AG09319 (cell line): ENCODE results near the gene ZNF268.

Experiments
- DNase-seq: peaks from one replicate; pipeline ENCODE4 v3.0.0-alpha.2; 2010; ENCODE audit warnings: low read depth; ENCODE audit errors: extremely low read depth
- TF ChIP-seq, protein P1 (sequence below): IDR thresholded peaks from 2 replicates; pipeline ENCODE4 v1.5.1; 2011; ENCODE audit warnings: low read depth, mild to moderate bottlenecking, inconsistent platforms, low read length, moderate library complexity

Gene ZNF268

DNA sequence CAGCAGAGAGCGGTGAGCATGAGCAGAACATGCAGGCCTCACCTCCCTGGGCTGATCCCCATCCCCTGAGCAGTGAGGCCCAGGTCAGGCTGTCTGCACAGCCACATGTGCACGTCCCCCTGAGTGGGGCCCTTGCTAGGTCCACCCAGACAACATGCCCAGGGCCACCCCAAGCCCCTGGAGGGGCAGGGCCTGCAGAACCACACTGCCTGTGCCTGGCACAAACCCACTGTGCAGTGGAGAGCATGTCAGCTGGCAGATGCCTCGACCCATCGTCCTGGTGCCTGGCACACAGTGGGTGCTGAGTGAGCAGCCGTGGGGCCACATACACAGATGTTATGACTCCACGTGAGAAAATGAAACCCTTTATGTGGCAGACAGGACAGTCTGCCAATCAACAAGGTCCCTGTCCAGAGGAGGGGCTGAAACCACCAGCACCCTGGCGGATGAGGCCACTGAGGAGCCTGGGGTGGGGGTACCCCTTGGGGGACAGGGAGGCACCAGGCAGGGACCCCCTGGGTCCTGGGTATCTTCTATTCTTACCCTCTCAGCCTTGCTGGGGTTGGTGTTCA lies 46.1 kb downstream of the ZNF268 start:
- no peak for DNase-seq
- TF ChIP-seq, protein P1, sequence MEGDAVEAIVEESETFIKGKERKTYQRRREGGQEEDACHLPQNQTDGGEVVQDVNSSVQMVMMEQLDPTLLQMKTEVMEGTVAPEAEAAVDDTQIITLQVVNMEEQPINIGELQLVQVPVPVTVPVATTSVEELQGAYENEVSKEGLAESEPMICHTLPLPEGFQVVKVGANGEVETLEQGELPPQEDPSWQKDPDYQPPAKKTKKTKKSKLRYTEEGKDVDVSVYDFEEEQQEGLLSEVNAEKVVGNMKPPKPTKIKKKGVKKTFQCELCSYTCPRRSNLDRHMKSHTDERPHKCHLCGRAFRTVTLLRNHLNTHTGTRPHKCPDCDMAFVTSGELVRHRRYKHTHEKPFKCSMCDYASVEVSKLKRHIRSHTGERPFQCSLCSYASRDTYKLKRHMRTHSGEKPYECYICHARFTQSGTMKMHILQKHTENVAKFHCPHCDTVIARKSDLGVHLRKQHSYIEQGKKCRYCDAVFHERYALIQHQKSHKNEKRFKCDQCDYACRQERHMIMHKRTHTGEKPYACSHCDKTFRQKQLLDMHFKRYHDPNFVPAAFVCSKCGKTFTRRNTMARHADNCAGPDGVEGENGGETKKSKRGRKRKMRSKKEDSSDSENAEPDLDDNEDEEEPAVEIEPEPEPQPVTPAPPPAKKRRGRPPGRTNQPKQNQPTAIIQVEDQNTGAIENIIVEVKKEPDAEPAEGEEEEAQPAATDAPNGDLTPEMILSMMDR = no peak

DNA sequence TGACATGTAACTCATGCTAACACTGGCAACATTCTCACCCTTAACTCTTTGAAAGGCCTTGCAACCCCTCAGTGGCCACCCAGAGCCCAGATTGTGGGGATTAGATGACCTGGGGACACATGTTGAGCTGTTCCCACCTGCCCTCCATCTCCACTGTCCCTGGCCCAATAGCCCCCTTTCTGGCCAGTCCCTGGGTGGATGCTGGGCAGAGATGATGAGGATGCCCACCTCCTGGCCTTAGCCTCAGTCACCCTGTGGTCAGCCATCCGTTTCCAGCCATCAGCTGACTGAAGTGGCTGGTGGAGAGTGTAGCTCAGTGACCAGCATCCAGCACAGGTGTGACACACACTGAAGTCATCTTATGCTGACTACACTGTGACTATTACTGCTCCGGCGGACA lies 49.7 kb downstream of the ZNF268 start:
- TF ChIP-seq, protein P1 = no peak
- no peak for DNase-seq

GRCh38 chr12:133233006-133233405 lies 51.7 kb downstream of the ZNF268 start:
- TF ChIP-seq, protein P1 = no peak
- DNase-seq = no peak

GRCh38 chr12:133233993-133234564 lies 52.8 kb downstream of the ZNF268 start:
- DNase-seq = no peak
- TF ChIP-seq, protein P1 = no peak

DNA sequence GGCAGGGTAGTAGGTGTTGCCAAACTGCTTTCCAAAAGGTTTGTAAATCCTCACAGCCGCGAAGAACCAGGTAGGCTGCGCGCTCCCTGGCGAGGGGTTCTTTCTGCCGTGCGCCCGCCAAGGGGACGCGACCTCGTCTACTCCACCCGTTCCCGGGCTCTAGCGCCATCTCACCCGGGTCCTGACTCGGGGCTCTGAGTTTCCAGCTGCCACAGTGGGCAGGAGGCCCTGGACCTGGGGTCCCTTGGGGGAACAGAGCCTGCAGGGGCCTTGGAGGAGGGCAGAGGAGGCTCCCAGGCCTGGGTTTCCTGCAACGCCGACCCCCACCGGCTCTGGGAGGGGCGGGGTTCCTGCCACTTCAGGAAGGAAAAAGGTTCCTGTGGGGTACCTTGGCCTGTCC lies 53.7 kb downstream of the ZNF268 start:
- no peak for DNase-seq
- TF ChIP-seq, protein P1 = no peak

DNA sequence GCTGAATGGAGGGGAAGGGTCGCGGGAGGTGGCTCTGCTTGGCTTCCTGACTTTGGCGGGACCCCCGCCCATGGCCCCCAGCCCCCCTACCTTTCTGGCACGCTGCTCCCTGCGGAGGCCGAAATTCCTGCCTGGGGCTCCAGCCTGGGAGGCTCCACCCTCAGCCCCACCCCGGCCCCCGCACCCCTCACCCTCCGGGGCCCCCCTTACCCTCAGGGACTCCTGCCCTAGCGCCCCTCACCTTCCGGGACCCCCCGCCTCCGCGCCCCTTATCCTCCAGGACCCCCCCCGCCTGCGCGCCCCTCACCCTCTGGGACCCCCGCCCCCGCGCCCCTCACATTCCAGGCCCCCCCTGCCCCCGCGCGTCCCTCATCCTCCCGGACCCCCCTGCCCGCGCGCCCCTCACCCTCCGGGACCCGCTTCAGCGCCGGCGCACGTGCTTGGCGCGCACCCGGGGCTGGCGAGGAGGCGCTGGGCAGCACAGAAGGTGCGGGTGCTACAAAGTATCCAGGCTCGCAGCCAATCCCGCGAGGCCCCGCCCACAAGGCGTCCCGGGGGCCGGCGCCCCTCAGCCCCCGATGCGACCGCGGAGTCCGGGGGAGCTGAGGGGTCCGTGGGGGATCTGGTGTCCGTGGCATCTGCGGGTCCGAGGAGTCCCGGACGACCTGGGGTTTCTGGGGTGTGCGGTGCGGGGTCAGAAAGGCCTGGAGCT lies 54.3 kb downstream of the ZNF268 start, which contains the start of gene ANHX:
Gene ANHX (minus strand): TSS at position 477 of the 712 bp plus-strand sequence. CDS start 1,521 bp downstream, outside the sequence.
- TF ChIP-seq, protein P1 = no peak
- DNase-seq = no peak

DNA sequence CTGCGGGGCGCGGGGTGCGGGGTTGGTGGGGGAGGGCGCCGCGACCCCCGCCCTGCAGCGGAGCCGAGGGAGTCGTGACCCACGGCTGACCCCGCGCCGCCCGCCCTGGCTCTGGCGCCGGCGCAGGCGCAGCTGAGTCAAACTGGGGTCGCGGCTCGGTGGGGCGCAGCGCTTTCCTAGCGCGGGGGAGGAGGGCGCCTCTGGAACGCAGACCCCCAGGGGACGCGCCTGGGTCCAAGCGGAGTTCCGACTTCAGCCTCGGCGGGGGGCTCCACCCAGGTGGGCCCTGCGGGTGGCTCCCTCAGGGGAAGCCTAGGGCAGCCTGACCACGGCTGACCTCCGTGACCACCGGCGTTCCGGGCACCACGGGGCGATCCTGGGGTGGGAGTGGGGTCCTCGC lies 54.8 kb downstream of the ZNF268 start:
- TF ChIP-seq, protein P1 = no peak

More for the DNA sequence above, 54.8 kb downstream of the ZNF268 start:
- no peak for DNase-seq
